ENCODE results near the gene RIC8A. TPM values are rescaled to one million over a fixed set of nuclear protein-coding genes. Genes with fewer than 3 reads are reported as not detected.

The RIC8A gene
- total RNA-seq, 2 experiments from 2014 or later: 97.6 to 125 TPM

DNA sequence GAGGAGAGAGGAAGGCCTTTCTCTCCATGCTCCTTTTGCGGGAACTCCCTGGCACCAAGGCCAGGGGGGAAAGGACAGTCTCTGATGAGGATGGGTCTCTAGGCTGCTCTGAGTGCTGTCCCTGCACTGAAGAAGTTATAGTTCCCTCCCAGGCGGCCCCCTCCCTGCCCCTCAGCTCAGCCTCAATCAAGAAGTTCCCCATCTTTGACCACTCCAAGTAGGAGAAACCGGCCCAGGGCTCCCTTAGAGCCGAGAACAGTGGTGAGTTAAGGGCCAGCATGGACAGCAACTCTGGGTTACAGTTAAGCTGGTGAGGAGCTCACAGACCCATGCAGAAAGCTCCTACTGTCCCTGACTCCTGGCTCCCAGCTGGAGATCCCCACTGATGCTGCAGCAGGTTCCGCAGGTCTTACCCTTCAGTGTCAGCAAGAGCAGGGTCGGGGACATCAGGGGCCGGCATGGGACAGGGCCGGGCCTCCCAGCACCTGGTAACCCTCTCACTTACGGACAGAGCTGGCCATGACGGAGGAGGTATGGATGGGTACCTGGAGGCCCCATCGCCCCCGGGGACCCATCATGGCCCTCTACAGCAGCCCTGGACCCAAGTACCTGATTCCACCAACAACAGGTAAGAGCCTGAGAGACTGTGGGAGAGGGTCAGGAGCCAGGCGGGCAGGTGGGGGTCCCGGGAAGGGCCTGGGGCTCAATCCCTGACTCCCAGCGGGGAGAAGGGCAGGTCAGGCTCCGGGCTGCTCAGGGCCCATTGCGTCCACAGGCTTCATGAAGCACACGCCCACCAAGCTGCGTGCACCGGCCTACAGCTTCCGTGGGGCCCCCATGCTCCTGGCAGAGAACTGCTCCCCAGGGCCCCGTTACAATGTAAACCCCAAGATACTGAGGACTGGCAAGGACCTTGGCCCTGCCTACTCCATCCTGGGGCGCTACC is 10.4 kb upstream of the RIC8A start:
- ChIA-PET CTCF (ENCODE audit: unreplicated experiment) (no interaction called here), POLR2A (no interaction called here)
- no peaks in the 10 kb centered on the region for H3K36me3 ChIP-seq (ENCODE audit: insufficient read depth, low read length)
- H2AFZ ChIP-seq (ENCODE audit: low read length): no peak overlapping the region
- no peak overlapping the region for H3K27ac ChIP-seq (ENCODE audit: low read depth, low read length, poor library complexity, severe bottlenecking)
- intact Hi-C loops (cut with micrococcal nuclease; ENCODE audit: unreplicated experiment): no loop called here
- H3K9me2 ChIP-seq (ENCODE audit: insufficient read depth, low read length): no peaks in the 10 kb centered on the region
- DNase-seq (ENCODE audit: low spot score): no peak
- no peaks in the 10 kb centered on the region for H3K4me1 ChIP-seq (ENCODE audit: insufficient read depth, low read length, poor library complexity, severe bottlenecking)
- no peak overlapping the region for H3K4me3 ChIP-seq (ENCODE audit: low read depth, low read length, poor library complexity, severe bottlenecking)
- no peak overlapping the region for H3K4me2 ChIP-seq (ENCODE audit: low read length)
- no peaks in the 10 kb centered on the region for H4K20me1 ChIP-seq (ENCODE audit: insufficient read depth, low read length)
- no peaks in the 10 kb centered on the region for H3K9me3 ChIP-seq (ENCODE audit: low read length)
- no TSS peak for BruUV-seq (replicated peaks)
- TF ChIP-seq, protein P1, sequence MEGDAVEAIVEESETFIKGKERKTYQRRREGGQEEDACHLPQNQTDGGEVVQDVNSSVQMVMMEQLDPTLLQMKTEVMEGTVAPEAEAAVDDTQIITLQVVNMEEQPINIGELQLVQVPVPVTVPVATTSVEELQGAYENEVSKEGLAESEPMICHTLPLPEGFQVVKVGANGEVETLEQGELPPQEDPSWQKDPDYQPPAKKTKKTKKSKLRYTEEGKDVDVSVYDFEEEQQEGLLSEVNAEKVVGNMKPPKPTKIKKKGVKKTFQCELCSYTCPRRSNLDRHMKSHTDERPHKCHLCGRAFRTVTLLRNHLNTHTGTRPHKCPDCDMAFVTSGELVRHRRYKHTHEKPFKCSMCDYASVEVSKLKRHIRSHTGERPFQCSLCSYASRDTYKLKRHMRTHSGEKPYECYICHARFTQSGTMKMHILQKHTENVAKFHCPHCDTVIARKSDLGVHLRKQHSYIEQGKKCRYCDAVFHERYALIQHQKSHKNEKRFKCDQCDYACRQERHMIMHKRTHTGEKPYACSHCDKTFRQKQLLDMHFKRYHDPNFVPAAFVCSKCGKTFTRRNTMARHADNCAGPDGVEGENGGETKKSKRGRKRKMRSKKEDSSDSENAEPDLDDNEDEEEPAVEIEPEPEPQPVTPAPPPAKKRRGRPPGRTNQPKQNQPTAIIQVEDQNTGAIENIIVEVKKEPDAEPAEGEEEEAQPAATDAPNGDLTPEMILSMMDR (conservative IDR thresholded peaks at IDR 0.05; ENCODE audit: low read length): no peak
- no peak for TF ChIP-seq EZH2phosphoT487 (IDR thresholded peaks at IDR 0.05; ENCODE audit: borderline replicate concordance, low read depth, low read length)
- no peaks in the 10 kb centered on the region for H3K79me2 ChIP-seq (ENCODE audit: insufficient read depth, low read depth, low read length)

DNA sequence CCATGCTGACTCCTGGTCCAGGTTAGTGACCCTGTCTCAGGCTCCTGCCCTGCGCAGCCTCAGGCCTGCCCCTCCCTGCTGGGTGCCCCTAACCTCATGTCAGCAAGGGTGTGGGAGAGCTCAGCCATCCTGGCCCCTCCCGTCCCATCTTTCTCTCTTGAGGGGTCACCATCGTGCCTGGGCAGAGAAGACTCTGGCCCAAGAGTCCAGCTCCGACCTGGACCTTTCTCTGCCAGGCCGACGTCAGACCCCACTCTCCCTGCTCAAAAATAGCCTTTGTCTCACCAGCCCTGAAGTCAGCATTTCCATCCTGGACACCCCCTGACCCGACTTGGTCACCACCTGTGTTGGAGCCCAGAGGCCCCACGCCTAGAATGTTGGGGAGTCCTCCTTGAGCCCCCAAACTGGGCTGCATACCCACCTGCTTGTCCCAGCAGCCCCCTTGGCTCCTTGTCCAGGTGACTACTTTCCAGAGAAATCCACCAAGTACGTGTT is 9.7 kb upstream of the RIC8A start:
- Histone ChIP-seq H3K36me3 (ENCODE audit: insufficient read depth, low read length) (no peaks in the 10 kb centered on the region), H3K9me3 (ENCODE audit: low read length) (no peaks in the 10 kb centered on the region), H3K4me1 (ENCODE audit: insufficient read depth, low read length, poor library complexity, severe bottlenecking) (no peaks in the 10 kb centered on the region), H4K20me1 (ENCODE audit: insufficient read depth, low read length) (no peaks in the 10 kb centered on the region), H3K4me2 (ENCODE audit: low read length) (no peak overlapping the region), H3K79me2 (ENCODE audit: insufficient read depth, low read depth, low read length) (no peaks in the 10 kb centered on the region), H3K4me3 (ENCODE audit: low read depth, low read length, poor library complexity, severe bottlenecking) (no peak overlapping the region), H2AFZ (ENCODE audit: low read length) (no peak overlapping the region), H3K9me2 (ENCODE audit: insufficient read depth, low read length) (no peaks in the 10 kb centered on the region), H3K27ac (ENCODE audit: low read depth, low read length, poor library complexity, severe bottlenecking) (no peak overlapping the region)
- no peak for TF ChIP-seq EZH2phosphoT487 (IDR thresholded peaks at IDR 0.05; ENCODE audit: borderline replicate concordance, low read depth, low read length)
- TF ChIP-seq, protein P1 (conservative IDR thresholded peaks at IDR 0.05; ENCODE audit: low read length): no peak
- BruUV-seq (replicated peaks): no TSS peak
- intact Hi-C loops (cut with micrococcal nuclease; ENCODE audit: unreplicated experiment): no loop called here
- ChIA-PET POLR2A (no interaction called here), CTCF (ENCODE audit: unreplicated experiment) (no interaction called here)
- DNase-seq (ENCODE audit: low spot score): no peak

DNA sequence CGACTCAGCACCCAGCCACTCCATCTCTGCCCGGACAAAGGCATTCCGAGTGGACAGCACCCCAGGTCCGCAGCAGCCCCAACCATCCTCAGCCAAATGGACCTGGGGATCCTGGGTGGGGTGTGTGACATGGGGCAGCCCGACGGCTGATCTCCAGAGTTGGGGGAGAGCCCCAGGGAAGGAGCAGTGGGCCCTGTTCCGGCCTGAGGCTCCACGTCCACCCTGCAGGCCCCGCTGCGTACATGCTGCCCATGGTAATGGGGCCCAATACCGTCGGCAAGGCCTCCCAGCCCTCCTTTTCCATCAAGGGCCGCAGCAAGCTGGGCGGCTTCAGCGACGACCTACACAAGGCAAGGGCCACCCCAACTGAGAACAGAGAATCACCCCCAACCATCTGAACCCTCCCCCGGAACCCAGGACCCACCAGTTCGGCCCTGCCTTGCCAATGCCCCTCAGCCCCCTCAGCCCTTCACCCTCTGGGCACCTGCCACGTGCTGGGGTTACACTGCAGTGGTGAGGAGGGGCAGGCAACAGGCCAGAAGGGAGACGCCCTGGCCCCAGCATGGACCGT is 9.2 kb upstream of the RIC8A start:
- intact Hi-C loops (cut with micrococcal nuclease; ENCODE audit: unreplicated experiment): no loop called here
- BruUV-seq (replicated peaks): no TSS peak

More for the DNA sequence above, 9.2 kb upstream of the RIC8A start:
- Histone ChIP-seq H3K27ac (ENCODE audit: low read depth, low read length, poor library complexity, severe bottlenecking) (no peak overlapping the region), H3K4me3 (ENCODE audit: low read depth, low read length, poor library complexity, severe bottlenecking) (no peak overlapping the region), H3K9me2 (ENCODE audit: insufficient read depth, low read length) (no peaks in the 10 kb centered on the region), H4K20me1 (ENCODE audit: insufficient read depth, low read length) (no peaks in the 10 kb centered on the region), H2AFZ (ENCODE audit: low read length) (no peak overlapping the region), H3K4me2 (ENCODE audit: low read length) (no peak overlapping the region), H3K9me3 (ENCODE audit: low read length) (no peaks in the 10 kb centered on the region), H3K79me2 (ENCODE audit: insufficient read depth, low read depth, low read length) (no peaks in the 10 kb centered on the region), H3K4me1 (ENCODE audit: insufficient read depth, low read length, poor library complexity, severe bottlenecking) (no peaks in the 10 kb centered on the region), H3K36me3 (ENCODE audit: insufficient read depth, low read length) (peaks cover 2% of the 10 kb centered on the region; the same call in 1 of the 2 replicates)
- TF ChIP-seq, protein P1 (conservative IDR thresholded peaks at IDR 0.05; ENCODE audit: low read length): no peak
- TF ChIP-seq EZH2phosphoT487 (IDR thresholded peaks at IDR 0.05; ENCODE audit: borderline replicate concordance, low read depth, low read length): no peak
- POLR2A ChIA-PET: no interaction called here
- CTCF ChIA-PET (ENCODE audit: unreplicated experiment): no interaction called here
- DNase-seq (ENCODE audit: low spot score): no peak

All from OCI-LY7 (cell line).